GM19351 (cell line): ENCODE results near the gene LPCAT1.

Source experiments
- ATAC-seq: cut with Tn5 transposase; IDR thresholded peaks from one replicate; pipeline ENCODE4 v1.9.1; 2021; ENCODE audit warnings: mild to moderate bottlenecking, moderate library complexity; ENCODE audit not compliant: unreplicated experiment

The LPCAT1 gene

DNA sequence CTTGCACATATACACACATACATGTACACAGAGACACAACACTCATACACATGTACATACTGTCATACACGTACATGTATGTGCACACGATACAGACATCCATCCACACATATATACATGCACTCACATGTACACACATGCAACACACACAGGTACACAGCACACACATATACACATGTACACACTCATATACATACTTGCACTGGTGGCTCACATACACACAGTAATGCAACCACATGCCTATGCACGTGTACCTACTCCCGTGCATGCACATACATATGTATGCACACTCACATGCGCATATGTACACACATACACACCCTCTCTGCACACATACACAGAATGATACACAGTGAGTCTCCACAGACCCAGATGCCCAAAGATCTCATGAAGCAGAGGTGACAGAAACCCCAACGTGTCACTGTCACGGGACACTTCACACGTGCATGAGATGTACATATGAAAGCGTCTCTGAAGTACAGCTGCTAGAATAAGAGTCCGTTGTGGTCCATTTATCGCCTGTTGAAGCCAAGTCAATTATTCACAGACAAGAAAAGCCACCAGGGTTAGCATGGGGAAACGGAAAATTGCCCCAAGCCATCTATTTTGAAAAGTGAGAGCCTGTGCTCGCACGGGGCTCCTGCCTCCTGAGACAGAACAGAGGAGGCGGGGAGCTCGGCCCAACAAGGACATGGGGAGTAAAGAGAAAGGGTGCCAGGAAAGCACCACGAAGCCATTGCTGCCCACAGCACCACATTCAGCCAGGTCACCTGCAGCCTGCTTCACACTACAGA is 24.9 kb downstream of the LPCAT1 start:
- ATAC-seq = peak; percentile 30

DNA sequence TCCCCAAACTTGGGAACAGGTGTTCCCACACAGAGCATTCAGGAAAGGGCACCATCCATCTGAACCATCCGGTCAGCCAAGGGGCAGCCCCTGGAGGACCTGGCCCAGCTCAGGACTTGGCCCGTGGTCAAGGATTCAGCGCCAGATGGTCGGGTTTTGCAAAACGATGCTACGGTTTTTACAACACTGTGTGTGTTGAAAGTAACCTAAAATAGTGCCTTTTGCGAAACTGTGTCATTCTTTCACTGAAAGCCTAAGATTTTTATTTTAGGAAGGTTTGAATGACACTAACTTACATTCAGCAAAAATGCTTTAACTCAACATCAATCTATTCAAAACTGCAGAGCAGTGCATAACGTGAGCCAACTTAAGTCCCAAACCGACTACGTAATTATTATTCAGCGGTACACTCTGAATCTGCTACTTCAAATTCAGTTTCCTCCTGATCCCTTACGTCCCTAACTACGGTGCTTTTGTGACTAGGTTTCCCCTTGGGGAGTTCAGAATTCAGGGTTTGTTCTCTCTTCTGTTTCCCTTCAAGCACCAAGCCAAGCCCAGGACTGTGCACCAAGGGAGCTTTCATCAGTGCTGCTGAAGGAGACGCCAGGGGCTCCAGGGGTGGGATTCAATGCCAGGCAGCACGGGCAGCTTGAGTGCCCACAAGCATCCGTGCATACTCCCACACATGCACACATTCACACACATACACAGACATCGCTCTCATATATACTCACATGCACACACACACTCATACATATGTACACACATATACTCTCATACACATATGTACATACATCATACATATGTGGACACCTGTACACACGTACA is 25.8 kb downstream of the LPCAT1 start:
- ATAC-seq = peak; percentile 19

DNA sequence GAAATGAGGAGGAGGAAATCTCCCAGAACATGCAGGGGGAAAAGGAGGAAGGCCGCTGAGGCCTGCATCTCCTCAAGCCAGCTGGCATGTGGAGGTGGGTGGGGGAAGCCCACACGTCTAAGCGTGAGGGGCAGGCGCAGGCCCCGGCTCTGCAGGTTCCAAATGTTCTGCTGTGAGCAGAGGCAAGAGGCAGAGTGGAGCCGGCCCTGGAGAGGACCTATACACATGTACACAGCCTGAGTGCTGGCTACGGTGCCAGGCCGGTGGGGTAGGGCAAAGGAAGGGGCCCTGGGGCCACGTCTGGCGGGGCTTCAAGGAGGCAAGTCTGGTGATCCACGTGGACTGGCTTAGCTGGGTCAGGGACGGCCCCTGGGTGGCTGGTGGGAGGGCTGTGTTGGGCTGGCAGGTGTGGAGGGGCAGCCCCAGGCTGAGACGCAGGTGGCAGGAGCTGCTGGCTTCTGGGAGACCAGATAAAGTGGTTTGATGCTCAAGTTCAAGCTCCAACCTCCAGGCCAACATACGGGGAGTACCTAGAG is 26.4 kb downstream of the LPCAT1 start:
- peak; percentile 21 for ATAC-seq

DNA sequence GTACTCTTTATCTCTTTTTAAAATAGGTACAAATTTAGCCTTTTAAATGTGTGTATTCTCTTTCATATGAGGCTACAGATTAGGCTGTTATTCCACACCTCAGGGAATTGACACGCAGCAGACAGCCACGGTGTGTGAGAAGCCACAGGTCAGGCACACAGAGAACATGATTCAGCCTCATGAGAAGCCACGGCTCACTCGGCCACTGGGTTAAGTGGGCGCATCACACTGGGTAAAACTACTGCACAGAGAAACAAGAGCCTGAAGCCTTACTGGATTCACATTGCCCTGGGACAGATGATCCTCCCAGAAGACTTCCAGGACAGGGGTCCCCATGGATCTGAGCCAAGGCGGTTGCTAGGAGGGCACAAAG is 28.2 kb downstream of the LPCAT1 start:
- no peak for ATAC-seq

DNA sequence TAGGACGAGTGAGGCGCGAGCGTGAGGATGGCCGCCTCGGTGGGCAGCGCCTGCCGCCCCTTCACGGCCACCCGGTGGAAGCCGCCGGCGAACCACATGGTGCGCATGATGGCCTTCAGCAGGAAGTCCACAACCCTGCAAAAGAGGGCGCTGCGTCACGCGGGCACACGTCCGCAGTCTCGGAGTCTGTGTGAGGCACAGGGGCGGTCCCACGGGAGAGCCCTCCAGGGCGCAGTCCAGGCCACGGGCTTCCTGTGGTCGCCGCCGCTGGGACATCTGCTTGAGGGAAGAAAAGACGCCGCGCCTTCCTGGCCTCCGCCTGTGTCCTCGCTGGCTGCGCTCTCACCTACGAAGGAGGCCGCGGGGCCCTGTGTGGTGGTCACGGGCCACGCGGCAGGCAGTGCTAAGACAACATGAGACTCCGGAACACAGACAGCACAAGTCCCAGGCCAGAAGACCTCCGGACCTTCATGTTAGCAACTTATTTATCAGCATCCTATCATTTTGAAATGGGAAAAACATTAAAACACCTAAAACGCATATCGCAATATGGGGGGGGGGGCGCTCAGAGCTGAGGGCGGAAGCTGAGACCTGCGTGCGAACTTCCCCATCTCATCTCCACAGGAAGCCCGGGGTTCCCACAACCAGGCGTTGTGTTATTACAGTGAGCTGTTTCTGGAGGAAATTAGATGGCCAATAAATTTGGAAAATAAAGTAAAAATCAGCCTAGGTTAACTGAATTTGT is 28.8 kb downstream of the LPCAT1 start:
- peak; percentile 34 for ATAC-seq

DNA sequence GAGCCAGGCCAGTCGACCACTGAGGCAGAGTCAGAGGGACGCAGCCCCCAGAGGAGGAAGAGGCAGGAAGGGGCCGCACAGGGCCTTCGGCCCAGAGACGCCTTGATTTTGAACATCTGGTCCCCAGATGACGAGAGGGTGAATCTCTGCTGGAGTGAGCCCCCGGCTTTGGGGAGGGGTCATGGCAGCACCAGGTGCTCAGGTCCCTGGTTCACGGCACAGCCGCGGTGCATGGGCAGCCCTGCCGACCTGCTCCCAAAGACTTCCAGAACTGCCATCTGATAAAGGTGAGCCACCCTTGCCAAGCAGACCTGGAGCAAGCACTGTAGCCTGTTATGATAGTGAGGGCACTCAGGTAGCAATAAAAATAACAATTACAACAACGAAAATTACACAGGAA is 29.8 kb downstream of the LPCAT1 start:
- no peak for ATAC-seq

DNA sequence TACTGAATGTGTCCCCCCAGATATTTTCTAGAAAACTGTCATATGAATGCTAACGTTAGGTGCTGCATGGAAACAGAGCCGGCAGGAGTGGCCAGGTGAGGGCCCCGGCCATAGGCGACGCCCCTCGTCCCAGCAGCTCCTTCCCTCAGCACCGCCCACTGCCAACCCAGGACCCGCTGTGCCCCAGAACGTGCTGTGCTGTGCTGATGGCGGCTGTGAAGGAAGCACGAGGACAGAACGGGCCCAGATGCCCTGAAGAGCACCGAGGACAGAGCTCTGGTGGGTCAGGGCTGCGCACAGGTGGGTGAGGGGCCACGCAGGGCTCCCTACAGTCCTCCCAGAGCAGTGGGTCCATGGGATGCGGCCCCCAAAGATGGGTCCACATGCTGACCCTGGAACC is 30.3 kb downstream of the LPCAT1 start:
- ATAC-seq = no peak

DNA sequence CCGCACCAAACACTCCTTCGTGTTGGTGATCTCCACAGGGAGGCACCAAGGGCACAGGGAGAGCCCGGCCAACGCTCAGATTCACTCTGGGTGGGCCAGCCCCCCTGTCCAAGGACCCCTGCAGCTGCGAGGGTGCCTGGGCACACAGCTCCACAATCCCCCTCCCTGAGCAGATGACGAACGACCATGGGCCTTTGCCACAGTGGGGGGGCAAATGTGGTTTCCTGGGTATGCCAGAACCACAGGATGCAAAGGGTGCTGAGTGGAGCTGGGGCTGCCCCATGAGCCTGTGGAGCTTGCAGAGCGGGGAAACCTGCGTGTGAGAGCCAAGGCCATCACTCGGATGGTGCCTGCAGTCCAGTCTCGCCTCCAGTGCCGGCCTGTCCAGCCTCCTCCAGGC is 31.0 kb downstream of the LPCAT1 start:
- no peak for ATAC-seq

DNA sequence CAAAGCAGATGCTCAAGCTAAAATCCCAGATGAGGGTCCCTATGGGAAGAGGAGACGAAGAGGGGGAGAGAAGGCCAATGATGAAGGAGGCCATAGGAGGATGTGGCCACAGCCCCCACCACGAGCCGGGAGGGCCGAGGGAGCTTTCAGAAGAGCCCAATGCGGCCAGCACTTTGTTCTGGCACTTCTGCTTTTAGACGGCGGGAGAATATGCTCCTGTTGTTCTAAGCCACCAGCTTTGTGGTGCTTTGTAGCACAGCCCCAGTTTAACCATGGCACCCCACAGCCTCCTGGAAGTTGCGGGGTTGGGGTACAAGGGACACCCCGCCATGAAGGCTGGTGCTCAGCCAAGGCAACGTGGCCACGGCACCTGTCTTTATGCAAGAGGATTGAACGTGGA is 33.4 kb downstream of the LPCAT1 start:
- ATAC-seq = peak; percentile 14

DNA sequence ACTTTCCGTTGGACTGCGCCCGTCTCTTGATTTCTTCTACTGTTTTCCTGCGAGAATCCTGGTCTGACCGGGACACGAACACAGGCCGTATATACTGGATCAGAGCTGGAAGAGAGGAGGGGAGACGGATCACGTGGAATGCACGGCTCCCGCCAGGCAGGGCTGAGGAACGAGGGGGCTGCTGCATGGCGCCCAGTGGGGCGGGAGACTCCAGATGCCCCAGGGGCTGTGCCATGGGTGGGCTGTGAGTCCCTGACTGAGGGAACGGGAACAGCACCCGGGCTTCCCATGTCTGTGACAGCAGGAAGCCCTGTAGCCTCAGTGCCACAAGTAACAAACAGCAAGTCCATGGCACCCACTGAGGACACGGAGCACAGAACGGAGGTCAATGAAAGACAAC is 34.0 kb downstream of the LPCAT1 start:
- ATAC-seq = no peak

DNA sequence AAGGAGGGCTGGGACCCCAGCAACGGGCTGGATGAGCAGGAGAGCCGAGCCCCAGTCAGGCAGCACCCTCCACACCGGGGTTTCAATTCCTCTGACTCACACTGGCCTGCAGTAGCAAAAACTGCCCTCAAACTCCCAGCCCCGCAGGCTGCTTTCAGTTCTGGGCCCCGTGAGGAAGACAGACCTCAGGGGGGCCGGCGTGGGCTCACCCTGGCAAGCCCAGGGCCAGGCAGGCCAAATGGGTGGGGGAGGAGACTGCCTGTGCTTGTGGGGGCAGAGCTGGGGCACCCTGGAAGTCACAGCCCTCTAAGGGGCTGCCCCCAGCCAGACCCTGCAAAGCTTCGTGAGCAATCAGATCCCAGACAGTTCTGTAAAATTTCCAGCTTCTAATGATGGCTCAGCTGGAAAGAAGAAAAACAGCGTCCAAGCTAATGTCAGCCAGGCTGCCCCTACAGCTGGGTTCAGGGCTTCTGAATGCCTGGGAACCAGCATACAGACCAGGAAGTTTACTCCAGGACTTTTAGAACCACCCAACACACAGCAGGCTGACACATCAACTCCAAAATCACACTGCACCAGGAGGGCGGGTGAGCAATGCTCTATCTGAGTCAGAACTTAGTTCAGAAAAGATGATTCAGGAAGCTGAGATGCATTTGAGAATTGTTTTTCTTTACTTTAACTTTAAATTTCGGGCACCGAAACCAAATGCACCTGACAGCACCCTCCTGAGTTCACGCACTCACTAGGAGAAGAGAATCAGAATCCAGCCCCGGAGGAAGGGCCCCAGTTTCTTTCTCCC is 34.7 kb downstream of the LPCAT1 start:
- ATAC-seq = peak; percentile 52

DNA sequence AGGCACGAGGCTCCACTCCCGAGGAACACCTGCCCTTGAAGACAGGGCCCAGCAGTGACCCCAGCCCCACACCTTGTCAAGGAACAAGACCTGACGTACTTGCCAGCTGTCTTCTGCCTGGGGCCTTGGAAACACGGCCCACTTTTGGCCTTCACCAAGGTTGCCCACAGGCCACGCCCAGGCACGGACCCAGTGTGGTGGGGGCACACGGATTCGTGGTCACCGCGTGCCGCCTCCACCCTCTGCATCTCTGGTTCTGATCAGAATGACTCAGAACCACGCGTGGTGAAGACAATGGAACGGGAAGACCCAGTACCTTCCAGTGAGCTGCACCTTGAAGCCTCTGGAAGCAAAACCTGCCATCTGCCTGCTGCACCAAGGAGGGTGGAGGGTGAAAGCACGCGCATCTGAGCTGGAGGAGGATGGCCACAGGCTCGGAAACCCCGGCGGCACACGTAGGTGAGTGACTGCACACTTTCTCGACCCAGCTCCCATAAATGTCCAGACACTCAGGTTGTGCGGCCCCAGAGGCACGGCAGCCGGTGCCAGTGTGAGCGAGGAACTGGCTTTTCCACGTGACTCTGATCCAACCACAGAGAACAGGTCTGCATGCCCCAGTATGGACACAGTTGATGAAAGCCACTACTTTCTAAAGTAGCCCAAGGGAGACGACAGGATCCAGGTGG is 36.5 kb downstream of the LPCAT1 start:
- no peak for ATAC-seq

DNA sequence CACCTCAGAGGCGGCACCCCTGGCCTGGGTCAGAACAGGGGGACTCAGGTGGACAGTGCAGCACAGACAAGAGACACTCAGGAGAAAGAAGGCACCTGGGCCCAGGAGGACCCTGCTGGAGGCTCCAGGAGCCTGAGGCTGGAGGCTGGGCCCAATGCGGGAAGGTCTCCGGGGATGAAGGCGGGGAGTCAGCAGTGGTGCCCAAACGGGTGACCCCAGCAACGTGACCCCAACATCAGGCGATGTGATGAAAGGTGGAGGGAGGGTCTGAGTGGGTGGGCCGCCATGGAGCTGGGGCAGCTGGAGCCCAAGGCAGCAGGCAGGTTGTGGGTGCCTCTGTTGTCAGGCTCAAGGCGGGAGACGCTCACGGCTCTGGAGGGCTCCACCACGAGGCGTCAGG is 37.5 kb downstream of the LPCAT1 start:
- ATAC-seq = no peak

DNA sequence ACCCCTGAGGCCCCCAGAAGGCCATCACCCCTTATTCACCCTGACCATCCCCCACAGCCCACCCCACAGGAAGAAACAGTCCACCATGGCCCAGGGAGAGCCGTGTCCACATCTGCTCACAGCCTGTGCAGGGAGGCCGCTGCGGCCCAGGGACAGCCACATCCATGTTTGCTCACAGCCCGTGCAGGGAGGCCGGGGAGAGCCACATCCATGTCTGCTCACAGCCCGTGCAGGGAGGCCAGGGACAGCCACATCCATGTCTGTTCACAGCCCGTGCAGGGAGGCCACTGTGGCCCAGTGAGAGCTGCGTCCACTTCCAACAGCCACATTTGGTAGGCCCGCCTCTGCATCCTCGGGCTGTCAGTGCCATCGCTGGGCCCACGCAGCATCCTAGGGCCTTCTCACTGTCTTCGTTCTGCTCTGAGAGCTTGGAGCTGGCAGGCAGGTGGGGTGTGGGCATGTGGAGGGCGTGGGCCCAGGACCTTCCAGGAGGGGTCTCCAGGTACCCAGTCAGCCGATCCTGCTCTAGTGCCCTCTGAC is 38.1 kb downstream of the LPCAT1 start:
- ATAC-seq = no peak

DNA sequence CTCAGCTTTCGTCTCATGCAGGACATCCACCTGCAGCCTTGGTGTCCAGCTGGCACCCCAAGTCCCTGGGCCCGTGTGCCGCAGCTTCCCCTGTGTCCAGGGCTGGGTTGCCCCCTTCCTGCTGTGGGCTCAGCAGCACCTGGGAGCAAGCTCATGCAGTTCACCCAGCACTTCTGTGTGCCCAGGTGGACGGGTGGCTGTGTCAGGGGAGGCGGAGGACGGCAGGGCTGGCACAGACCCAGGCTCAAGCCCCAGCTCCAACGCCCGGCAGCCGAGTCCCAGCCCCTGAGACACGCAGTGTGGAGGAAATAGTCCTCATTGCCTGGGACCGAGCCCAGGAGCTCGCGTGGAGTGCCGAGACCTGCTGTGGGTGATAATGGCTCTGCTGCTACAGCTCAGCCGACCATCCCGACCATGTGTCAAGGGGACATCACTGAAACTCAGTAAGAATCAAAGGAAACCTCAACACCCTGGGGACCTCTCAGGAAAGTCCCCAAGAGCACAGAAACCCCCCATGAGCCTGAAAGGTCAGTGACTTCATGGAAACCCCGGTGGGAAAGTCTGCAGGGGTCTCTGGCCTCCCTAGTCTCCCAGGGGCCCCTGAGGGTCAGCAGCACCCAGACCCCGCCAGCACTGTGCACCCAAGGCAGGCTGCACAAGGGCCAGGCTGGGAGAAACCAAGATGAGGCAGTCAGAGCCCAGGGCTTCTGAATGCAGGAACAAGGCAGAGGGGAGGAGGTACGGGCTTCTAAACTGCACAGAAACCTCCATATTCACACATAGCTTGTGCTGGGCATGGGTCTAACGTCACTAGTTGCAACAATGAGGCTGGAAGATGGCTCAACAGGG is 38.8 kb downstream of the LPCAT1 start:
- peak; percentile 57 for ATAC-seq

DNA sequence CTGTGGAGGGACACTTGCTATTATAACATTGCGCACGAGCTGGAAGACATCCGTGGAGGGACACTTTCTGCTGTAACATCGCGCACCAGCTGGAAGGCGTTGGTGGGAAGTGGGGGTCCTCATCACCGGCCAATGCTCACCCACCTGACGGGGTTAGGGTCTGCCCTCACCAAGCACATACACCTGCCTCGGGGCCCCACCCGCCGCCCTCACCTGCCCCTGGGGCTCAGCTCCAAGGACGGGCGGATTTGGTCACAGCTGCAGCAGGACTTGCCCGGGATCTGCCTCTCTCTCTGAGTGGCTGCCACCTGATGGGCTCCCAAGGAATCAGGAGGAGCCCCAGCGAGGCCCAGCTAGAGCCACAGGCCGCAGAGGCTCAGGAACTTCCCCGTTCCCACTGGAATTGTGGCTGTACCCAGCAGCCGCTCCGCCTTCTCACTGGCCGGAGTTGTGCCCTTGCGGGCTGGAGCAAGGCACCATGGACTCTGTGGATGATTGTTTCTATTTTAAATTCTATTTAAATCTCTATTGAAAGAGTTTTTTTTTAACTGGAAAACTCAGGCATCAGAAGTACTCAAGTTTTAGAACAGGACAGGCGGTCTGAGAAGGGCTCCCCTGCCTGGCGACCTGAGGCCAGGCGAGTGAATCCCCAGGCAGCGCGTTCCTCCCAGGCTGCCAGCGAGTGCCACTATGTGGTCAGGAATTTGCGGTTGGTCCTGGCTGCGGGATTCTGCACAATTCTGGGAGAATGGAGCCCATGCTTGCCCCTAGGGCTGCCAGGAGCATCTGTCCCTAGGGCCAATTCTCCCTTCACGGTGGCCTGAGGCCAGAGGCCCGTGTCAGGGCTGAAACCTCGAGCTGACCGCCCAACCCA is 39.7 kb downstream of the LPCAT1 start:
- ATAC-seq = no peak

DNA sequence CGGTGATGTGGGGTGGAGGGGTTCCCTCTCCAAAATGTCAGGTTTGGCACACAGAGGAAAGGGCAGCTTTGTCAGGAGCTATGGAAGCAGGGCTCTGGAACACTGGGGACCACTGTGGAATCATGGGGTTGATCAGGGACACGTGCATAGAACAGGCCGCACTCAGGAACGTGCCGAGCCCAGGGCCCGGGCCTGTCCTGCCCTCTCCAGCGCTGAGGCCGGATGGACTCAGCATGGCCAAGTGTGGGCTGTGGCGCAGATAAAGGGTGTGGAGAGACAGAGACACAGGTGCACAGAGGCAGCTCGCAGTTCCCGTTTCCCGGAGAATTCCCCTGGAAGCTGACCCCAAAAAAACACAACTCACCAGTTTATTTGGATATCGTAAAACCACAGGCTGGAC is 40.7 kb downstream of the LPCAT1 start:
- ATAC-seq = no peak

DNA sequence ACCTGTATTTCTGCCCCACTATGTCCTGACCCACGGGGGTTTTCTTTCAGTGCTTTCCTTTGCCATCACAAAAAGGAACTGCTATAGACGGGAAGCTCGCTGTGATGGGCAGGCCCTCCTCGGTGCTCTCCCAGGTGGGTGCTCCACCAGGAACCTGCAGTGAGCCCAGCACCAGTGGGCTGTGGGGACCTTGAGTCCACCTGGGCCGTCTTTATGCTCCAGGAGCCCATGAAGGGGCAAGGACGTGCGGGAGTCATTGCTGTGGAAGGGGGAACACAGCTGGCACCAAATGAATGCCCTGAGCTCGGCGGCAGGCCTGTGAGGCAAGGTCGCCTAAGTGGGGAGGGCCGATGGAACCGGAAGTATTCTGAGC is 41.8 kb downstream of the LPCAT1 start:
- ATAC-seq = no peak
